KMS-11 (cell line): ENCODE measurements around the gene DHH.
A peak's percentile ranks its signal among the peaks of the same experiment; 100 is the strongest.

Source experiments
- H2AFZ ChIP-seq: fragments of 200-600 bp; sonication (generic); 2 replicates; pipeline ENCODE4 v1.6.1; 2016; ENCODE audit warnings: antibody characterized with exemption, mixed run types, low read depth
- H3K27ac ChIP-seq: fragments of 200-600 bp; sonication (generic); 2 replicates; pipeline ENCODE4 v1.6.1; 2016; ENCODE audit warnings: mild to moderate bottlenecking, mixed run types
- H3K27me3 ChIP-seq: fragments of 200-600 bp; sonication (generic); 2 replicates; pipeline ENCODE4 v1.6.1; 2017; ENCODE audit warnings: mild to moderate bottlenecking, low read depth, mixed run types, moderate library complexity; ENCODE audit not compliant: insufficient read depth
- H3K36me3 ChIP-seq: fragments of 200-600 bp; sonication (generic); 2 replicates; pipeline ENCODE4 v1.6.1; 2017; ENCODE audit warnings: mild to moderate bottlenecking, mixed run types; ENCODE audit not compliant: insufficient read depth
- H3K4me1 ChIP-seq: fragments of 200-600 bp; sonication (generic); 2 replicates; pipeline ENCODE4 v1.6.1; 2016; ENCODE audit warnings: mild to moderate bottlenecking, low read depth, mixed run types; ENCODE audit not compliant: poor library complexity, severe bottlenecking
- H3K4me2 ChIP-seq: fragments of 200-600 bp; sonication (generic); 2 replicates; pipeline ENCODE4 v1.7.0; 2016; ENCODE audit warnings: mild to moderate bottlenecking, mixed run types
- H3K4me3 ChIP-seq: fragments of 200-600 bp; sonication (generic); IDR thresholded peaks from 2 replicates; pipeline ENCODE4 v1.6.1; 2017; ENCODE audit warnings: low read depth, low read length, mixed read lengths; ENCODE audit not compliant: insufficient read depth
- H3K79me2 ChIP-seq: fragments of 200-600 bp; sonication (generic); 2 replicates; pipeline ENCODE4 v1.6.1; 2016; ENCODE audit warnings: low read depth, mixed run types; ENCODE audit not compliant: insufficient read depth
- H3K9ac ChIP-seq: fragments of 200-600 bp; sonication (generic); 2 replicates; pipeline ENCODE4 v1.6.1; 2016; ENCODE audit warnings: mild to moderate bottlenecking, mixed run types
- H4K20me1 ChIP-seq: fragments of 200-600 bp; sonication (generic); 2 replicates; pipeline ENCODE4 v1.6.1; 2016; ENCODE audit warnings: mild to moderate bottlenecking, mixed run types; ENCODE audit not compliant: insufficient read depth
- TF ChIP-seq, protein P1 (sequence below): fragments of 200-600 bp; sonication (generic); conservative IDR thresholded peaks from 2 replicates; pipeline ENCODE4 v1.6.1; 2017; ENCODE audit warnings: low read depth, mild to moderate bottlenecking, antibody characterized with exemption, low read length, moderate library complexity, mixed read lengths

Gene DHH

GRCh38 chr12:49111206-49111605 is 16.6 kb upstream of the DHH start:
- Histone ChIP-seq H3K4me2 (peak overlapping the region; percentile 37; the same call in 1 of the 2 replicates), H3K4me3 (no peak overlapping the region), H2AFZ (peak overlapping the region; percentile 88), H3K27me3 (no peaks in the 10 kb centered on the region), H3K4me1 (peaks cover 11% of the 10 kb centered on the region), H3K79me2 (no peaks in the 10 kb centered on the region), H3K36me3 (no peaks in the 10 kb centered on the region), H3K9ac (no peak overlapping the region; the same call in 1 of the 2 replicates), H3K27ac (no peak overlapping the region), H4K20me1 (no peaks in the 10 kb centered on the region)
- TF ChIP-seq, protein P1, sequence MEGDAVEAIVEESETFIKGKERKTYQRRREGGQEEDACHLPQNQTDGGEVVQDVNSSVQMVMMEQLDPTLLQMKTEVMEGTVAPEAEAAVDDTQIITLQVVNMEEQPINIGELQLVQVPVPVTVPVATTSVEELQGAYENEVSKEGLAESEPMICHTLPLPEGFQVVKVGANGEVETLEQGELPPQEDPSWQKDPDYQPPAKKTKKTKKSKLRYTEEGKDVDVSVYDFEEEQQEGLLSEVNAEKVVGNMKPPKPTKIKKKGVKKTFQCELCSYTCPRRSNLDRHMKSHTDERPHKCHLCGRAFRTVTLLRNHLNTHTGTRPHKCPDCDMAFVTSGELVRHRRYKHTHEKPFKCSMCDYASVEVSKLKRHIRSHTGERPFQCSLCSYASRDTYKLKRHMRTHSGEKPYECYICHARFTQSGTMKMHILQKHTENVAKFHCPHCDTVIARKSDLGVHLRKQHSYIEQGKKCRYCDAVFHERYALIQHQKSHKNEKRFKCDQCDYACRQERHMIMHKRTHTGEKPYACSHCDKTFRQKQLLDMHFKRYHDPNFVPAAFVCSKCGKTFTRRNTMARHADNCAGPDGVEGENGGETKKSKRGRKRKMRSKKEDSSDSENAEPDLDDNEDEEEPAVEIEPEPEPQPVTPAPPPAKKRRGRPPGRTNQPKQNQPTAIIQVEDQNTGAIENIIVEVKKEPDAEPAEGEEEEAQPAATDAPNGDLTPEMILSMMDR = no peak

GRCh38 chr12:49110464-49111155 is 16.0 kb upstream of the DHH start, which contains the start of gene LMBR1L:
Gene LMBR1L (minus strand): TSS chr12:49110847. CDS start chr12:49110555, 292 bp downstream.
- Histone ChIP-seq H2AFZ (peak within 1 kb of the TSS; percentile 88), H3K4me2 (peak within 1 kb of the TSS; percentile 78), H3K27me3 (no peaks in the 10 kb centered on the region), H3K36me3 (no peaks in the 10 kb centered on the region), H3K79me2 (no peaks in the 10 kb centered on the region), H3K27ac (peak within 1 kb of the TSS; percentile 17; the same call in 1 of the 2 replicates), H3K9ac (peak within 1 kb of the TSS; percentile 19; the same call in 1 of the 2 replicates), H3K4me1 (peaks cover 11% of the 10 kb centered on the region), H3K4me3 (no peak within 1 kb of the TSS), H4K20me1 (no peaks in the 10 kb centered on the region)
- TF ChIP-seq, protein P1 = no peak

- H3K4me1 ChIP-seq = peaks cover 11% of the 10 kb centered on the region
- H3K36me3 ChIP-seq = no peaks in the 10 kb centered on the region
- H3K4me3 ChIP-seq = no peak overlapping the region
- no peaks in the 10 kb centered on the region for H3K27me3 ChIP-seq
- H3K79me2 ChIP-seq = no peaks in the 10 kb centered on the region
- H2AFZ ChIP-seq = peak overlapping the region; percentile 88
- TF ChIP-seq, protein P1 = no peak
- peak overlapping the region; percentile 78 for H3K4me2 ChIP-seq
- H3K9ac ChIP-seq = peak overlapping the region; percentile 19; the same call in 1 of the 2 replicates
- H3K27ac ChIP-seq = peak overlapping the region; percentile 17; the same call in 1 of the 2 replicates
- no peaks in the 10 kb centered on the region for H4K20me1 ChIP-seq
Observed at GRCh38 chr12:49109641-49110463, 15.3 kb upstream of the DHH start.

DNA sequence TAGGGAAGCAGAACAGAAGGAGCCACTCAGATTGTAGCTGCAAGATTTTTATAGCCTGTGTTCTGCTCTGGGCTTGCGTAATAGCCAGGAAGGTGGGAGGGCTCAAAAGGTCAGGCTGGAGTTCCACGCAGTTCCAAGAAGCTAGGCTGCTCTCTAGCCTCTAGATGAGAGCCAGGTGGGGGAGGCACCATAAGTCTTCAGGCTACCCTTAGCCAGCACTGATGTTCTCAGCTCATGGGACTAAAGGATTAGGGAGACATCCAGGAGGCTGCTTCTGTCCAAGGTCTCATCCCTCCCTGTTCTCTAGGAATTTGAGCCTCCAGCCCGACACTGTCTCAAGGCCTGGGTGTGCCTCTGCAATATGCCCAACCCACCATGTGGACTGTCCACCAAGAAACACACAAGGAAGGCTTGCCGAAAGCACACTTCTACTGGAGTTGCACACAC is 14.4 kb upstream of the DHH start:
- Histone ChIP-seq H3K4me2 (peak overlapping the region; percentile 78), H3K4me3 (no peak overlapping the region), H3K27me3 (no peaks in the 10 kb centered on the region), H3K79me2 (no peaks in the 10 kb centered on the region), H3K36me3 (no peaks in the 10 kb centered on the region), H4K20me1 (no peaks in the 10 kb centered on the region), H3K27ac (no peak overlapping the region), H2AFZ (no peak overlapping the region), H3K4me1 (peaks cover 11% of the 10 kb centered on the region), H3K9ac (no peak overlapping the region)
- TF ChIP-seq, protein P1 = no peak
